Esophagus (tissue), 2 donors: Measurements from ENCODE around the gene ATP6V0C. TPM values are rescaled to one million over a fixed set of nuclear protein-coding genes. Genes with fewer than 3 reads are reported as not detected.

Experiments used
- H3K27ac ChIP-seq, 2 donors: one replicate each; pipeline ENCODE4 v1.5.1; 2013; ENCODE audit warnings: low read depth in 2 of 2, mild to moderate bottlenecking in 2 of 2, inconsistent platforms in 1 of 2, low read length in 1 of 2, moderate library complexity in 1 of 2
- H3K27me3 ChIP-seq, 2 donors: one replicate each; pipeline ENCODE4 v1.6.1; 2013; ENCODE audit warnings: low read length in 2 of 2, control low read depth in 1 of 2, mild to moderate bottlenecking in 1 of 2; ENCODE audit not compliant: insufficient read depth in 2 of 2, control insufficient read depth in 1 of 2
- H3K36me3 ChIP-seq, 2 donors: one replicate each; pipeline ENCODE4 v1.6.1; 2013; ENCODE audit warnings: low read length in 1 of 2; ENCODE audit not compliant: control insufficient read depth in 2 of 2, insufficient read depth in 2 of 2
- H3K4me1 ChIP-seq, 2 donors: one replicate each; pipeline ENCODE4 v1.6.1; 2013; ENCODE audit warnings: low read length in 1 of 2; ENCODE audit not compliant: control insufficient read depth in 2 of 2, insufficient read depth in 2 of 2
- H3K4me3 ChIP-seq, 2 donors: one replicate each; pipeline ENCODE4 v1.5.1; 2013; ENCODE audit warnings: low read length in 2 of 2, mild to moderate bottlenecking in 2 of 2, low read depth in 1 of 2, moderate library complexity in 1 of 2
- H3K9me3 ChIP-seq, 2 donors: one replicate each; pipeline ENCODE4 v1.6.1; 2013; ENCODE audit warnings: mild to moderate bottlenecking in 2 of 2, low read depth in 1 of 2, low read length in 1 of 2, moderate library complexity in 1 of 2; ENCODE audit not compliant: control insufficient read depth in 2 of 2, insufficient read depth in 1 of 2
- WGBS, 2 donors: extraction: QIAGEN DNeasy Blood & Tissue Kit; methylation state at CpG; one replicate each; pipeline ENCODE4 v1.1.7; 2013; 5-methylcytosine and 5-hydroxymethylcytosine counted together
- polyA plus RNA-seq, 2 donors: library from polyadenylated mRNA; stranded (reverse); fragments of 200-250 nt; gene quantifications; one replicate each; pipeline ENCODE4 v1.2.3, GENCODE V29; 2013
- donor health status: healthy with polysubstance abuse.
- donor health status: Bipolar disorder and iron deficiency.

The ATP6V0C gene
- polyA plus RNA-seq, 2 donors: 196 to 214 TPM

GRCh38 chr16:2469399-2470233, 44.1 kb upstream of the ATP6V0C start:
- no peak overlapping the region for H3K4me3 ChIP-seq
- H3K9me3 ChIP-seq: no peaks in the 10 kb centered on the region
- no peak overlapping the region for H3K27ac ChIP-seq
- no peaks in the 10 kb centered on the region for H3K36me3 ChIP-seq
- H3K4me1 ChIP-seq: peaks cover 10 to 30% of the 10 kb centered on the region in 2 donors
- 53 to 60% methylated on average over 16 of the region's 16 CpGs for WGBS, 2 donors
- H3K27me3 ChIP-seq: peaks cover 0 to 4% of the 10 kb centered on the region in 2 donors

- H3K36me3 ChIP-seq: no peaks in the 10 kb centered on the region
- 83 to 86% methylated on average over 7 of the region's 7 CpGs for WGBS, 2 donors
These were observed 43.5 kb upstream of the ATP6V0C start for GRCh38 chr16:2470234-2470601.

GRCh38 chr16:2470603-2471015, 43.1 kb upstream of the ATP6V0C start:
- Histone ChIP-seq H3K4me1 (peaks cover 12 to 31% of the 10 kb centered on the region in 2 donors), H3K4me3 (no peak overlapping the region), H3K27me3 (peaks cover 0 to 4% of the 10 kb centered on the region in 2 donors), H3K27ac (no peak overlapping the region), H3K9me3 (no peaks in the 10 kb centered on the region), H3K36me3 (no peaks in the 10 kb centered on the region)
- 25 to 28% methylated on average over 9 of the region's 9 CpGs for WGBS, 2 donors

More at GRCh38 chr16:2470234-2470601, 43.5 kb upstream of the ATP6V0C start:
- Histone ChIP-seq H3K27ac (no peak overlapping the region), H3K27me3 (peaks cover 0 to 4% of the 10 kb centered on the region in 2 donors), H3K4me3 (no peak overlapping the region), H3K9me3 (no peaks in the 10 kb centered on the region), H3K4me1 (peaks cover 10 to 30% of the 10 kb centered on the region in 2 donors)

- whole genome bisulfite sequencing, 2 donors: 1% methylated on average over 36 to 59 of the region's 59 CpGs
- Histone ChIP-seq H3K4me3 (peak within 1 kb of the TSS in 1 of 2 donors; percentile 2), H3K27ac (no peak within 1 kb of the TSS), H3K27me3 (peaks cover 0 to 4% of the 10 kb centered on the region in 2 donors), H3K36me3 (no peaks in the 10 kb centered on the region), H3K9me3 (no peaks in the 10 kb centered on the region), H3K4me1 (peaks cover 14 to 36% of the 10 kb centered on the region in 2 donors)
These were observed 42.6 kb upstream of the ATP6V0C start, which contains the start of gene NTN3 for GRCh38 chr16:2471016-2471652. Gene NTN3 (plus strand): TSS chr16:2471297. CDS start chr16:2471702, 405 bp downstream.

- WGBS, 2 donors: 36 to 38% methylated on average over 46 to 61 of the region's 61 CpGs
- Histone ChIP-seq H3K27ac (no peak overlapping the region), H3K36me3 (no peaks in the 10 kb centered on the region), H3K4me3 (peak overlapping the region in 1 of 2 donors; percentile 2), H3K9me3 (no peaks in the 10 kb centered on the region), H3K27me3 (peaks cover 0 to 4% of the 10 kb centered on the region in 2 donors), H3K4me1 (peaks cover 14 to 36% of the 10 kb centered on the region in 2 donors)
These were observed 41.9 kb upstream of the ATP6V0C start for GRCh38 chr16:2471653-2472487.

GRCh38 chr16:2472488-2472864, 41.3 kb upstream of the ATP6V0C start:
- Histone ChIP-seq H3K36me3 (no peaks in the 10 kb centered on the region), H3K9me3 (no peaks in the 10 kb centered on the region), H3K4me3 (no peak overlapping the region), H3K27ac (no peak overlapping the region), H3K27me3 (peaks cover 0 to 4% of the 10 kb centered on the region in 2 donors), H3K4me1 (peaks cover 14 to 33% of the 10 kb centered on the region in 2 donors)
- 91 to 95% methylated on average over 26 to 27 of the region's 27 CpGs for WGBS, 2 donors

- Histone ChIP-seq H3K4me1 (peaks cover 14 to 29% of the 10 kb centered on the region in 2 donors), H3K27ac (no peak overlapping the region), H3K4me3 (no peak overlapping the region), H3K27me3 (peaks cover 0 to 4% of the 10 kb centered on the region in 2 donors), H3K9me3 (no peaks in the 10 kb centered on the region), H3K36me3 (no peaks in the 10 kb centered on the region)
- 72 to 88% methylated on average over 14 of the region's 14 CpGs for WGBS, 2 donors
These were observed 40.8 kb upstream of the ATP6V0C start for GRCh38 chr16:2472885-2473445.

GRCh38 chr16:2473446-2473926, 40.3 kb upstream of the ATP6V0C start:
- 4 to 6% methylated on average over 30 to 49 of the region's 49 CpGs for WGBS, 2 donors
- Histone ChIP-seq H3K36me3 (no peaks in the 10 kb centered on the region), H3K4me1 (peaks cover 11 to 25% of the 10 kb centered on the region in 2 donors), H3K4me3 (peak overlapping the region; percentile 15 to 69), H3K27ac (no peak overlapping the region), H3K27me3 (peaks cover 0 to 4% of the 10 kb centered on the region in 2 donors), H3K9me3 (no peaks in the 10 kb centered on the region)
